ENCODE results near the gene RTP3.

RTP3 gene

GRCh38 chr3:46469680-46470357 is 28.0 kb upstream of the RTP3 start:
- no peak for DNase-seq

- no peak for DNase-seq
Observed at GRCh38 chr3:46470831-46471230, 26.9 kb upstream of the RTP3 start.

- DNase-seq = no peak
Observed at GRCh38 chr3:46471371-46471914, 26.3 kb upstream of the RTP3 start.

GRCh38 chr3:46472736-46473135 is 25.0 kb upstream of the RTP3 start:
- DNase-seq = no peak

- no peak for DNase-seq
Observed at GRCh38 chr3:46477145-46477544, 20.6 kb upstream of the RTP3 start.

- no peak for DNase-seq
Observed at GRCh38 chr3:46477756-46478155, 20.0 kb upstream of the RTP3 start.

GRCh38 chr3:46478341-46478740 is 19.4 kb upstream of the RTP3 start:
- no peak for DNase-seq

- no peak for DNase-seq
Observed at GRCh38 chr3:46479021-46479420, 18.8 kb upstream of the RTP3 start.

- no peak for DNase-seq
Observed at GRCh38 chr3:46479696-46480095, 18.1 kb upstream of the RTP3 start.

GRCh38 chr3:46480491-46481195 is 17.1 kb upstream of the RTP3 start:
- DNase-seq = no peak

GRCh38 chr3:46481636-46482035 is 16.1 kb upstream of the RTP3 start:
- no peak for DNase-seq

- DNase-seq = no peak
Observed at GRCh38 chr3:46482632-46483350, 15.0 kb upstream of the RTP3 start.

GRCh38 chr3:46483825-46484224 is 14.0 kb upstream of the RTP3 start:
- DNase-seq = no peak

GRCh38 chr3:46484388-46484787 is 13.4 kb upstream of the RTP3 start:
- no peak for DNase-seq

- DNase-seq = peak; percentile 58
Observed at GRCh38 chr3:46484911-46485778, 12.6 kb upstream of the RTP3 start.

- DNase-seq = no peak
Observed at GRCh38 chr3:46485779-46486175, 12.0 kb upstream of the RTP3 start.

GRCh38 chr3:46488735-46489361 is 8.9 kb upstream of the RTP3 start:
- peak; percentile 90 for DNase-seq

- DNase-seq = no peak
Observed at GRCh38 chr3:46489381-46489780, 8.4 kb upstream of the RTP3 start.

- DNase-seq = no peak
Observed at GRCh38 chr3:46489875-46490274, 7.9 kb upstream of the RTP3 start.

- DNase-seq = no peak
Observed at GRCh38 chr3:46490338-46491084, 7.3 kb upstream of the RTP3 start.

Data from NCI-H2029 treated with DMSO at 0.1 percent for 48 hours (cell line).